NCI-H1092 treated with DMSO at 0.1 percent for 48 hours (cell line): ENCODE data around the gene AKR7A2.
"Not testable (repeated sequence)": the region's sequence is repeated elsewhere in the genome, so short reads cannot be mapped to it uniquely, and the experiment has no call there.

ENCODE experiments used
- DNase-seq: peaks from one replicate; lab custom pipeline; 2025; lab: John Stamatoyannopoulos, UW

AKR7A2 gene

DNA sequence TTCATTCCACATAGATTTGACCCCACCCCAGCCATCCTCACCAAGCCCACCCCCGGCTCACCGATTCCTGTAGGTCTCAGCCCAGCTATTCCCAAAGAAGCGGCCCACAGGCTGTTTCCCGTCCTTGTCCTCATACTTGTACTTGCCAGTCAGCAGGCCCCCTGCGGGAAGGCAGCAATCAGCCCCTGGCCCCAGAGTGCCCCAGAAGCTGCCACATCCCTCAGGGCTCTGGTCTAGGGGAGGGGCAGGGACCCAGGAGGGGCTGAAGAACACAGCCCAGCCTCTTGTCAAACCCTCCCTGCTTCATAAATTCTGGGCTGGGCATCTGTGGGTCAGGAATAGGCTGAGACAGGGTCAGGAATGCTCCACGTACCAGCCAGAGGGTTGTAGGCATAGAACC is 5.0 kb downstream of the AKR7A2 start:
- DNase-seq = no peak

DNA sequence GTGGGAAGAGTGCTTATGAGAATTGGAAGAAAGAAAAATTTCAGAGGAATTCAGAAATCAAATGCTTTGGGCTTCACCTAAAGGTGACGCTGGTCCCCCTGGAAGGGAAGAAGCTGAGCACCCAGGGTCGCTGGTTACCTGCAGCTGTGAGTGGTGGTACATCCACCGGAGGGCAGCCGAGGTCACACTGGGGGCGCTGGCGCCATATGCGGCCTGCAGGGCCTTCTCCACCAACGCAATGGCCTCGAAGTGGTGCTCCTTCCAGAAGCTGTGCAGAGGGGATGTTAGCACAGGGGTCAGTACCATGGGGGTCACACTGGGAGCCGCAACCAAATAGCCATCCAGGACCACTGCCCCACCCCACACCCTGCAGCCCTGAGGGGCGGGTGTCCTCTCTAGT is 6.1 kb downstream of the AKR7A2 start:
- no peak for DNase-seq

DNA sequence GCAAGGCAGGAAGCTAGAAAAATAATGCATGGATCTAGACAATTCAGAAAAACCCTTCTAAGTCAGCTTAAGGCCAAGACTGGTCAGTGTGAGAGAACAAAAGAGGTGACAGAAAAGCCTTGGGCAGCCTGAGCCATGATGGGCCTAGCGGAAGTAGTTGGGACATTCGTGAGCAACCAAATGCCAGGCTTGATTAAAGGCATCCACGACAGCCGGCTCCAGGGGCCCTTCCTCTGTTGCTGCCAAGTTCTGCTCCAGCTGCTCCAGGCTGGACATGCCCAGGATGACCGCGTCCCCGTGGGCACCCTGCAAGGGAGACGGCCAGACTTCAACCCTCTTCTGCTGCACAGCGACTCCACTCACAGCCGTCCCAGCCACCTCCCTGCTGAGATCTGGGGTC is 7.9 kb downstream of the AKR7A2 start:
- DNase-seq = not testable (repeated sequence)

DNA sequence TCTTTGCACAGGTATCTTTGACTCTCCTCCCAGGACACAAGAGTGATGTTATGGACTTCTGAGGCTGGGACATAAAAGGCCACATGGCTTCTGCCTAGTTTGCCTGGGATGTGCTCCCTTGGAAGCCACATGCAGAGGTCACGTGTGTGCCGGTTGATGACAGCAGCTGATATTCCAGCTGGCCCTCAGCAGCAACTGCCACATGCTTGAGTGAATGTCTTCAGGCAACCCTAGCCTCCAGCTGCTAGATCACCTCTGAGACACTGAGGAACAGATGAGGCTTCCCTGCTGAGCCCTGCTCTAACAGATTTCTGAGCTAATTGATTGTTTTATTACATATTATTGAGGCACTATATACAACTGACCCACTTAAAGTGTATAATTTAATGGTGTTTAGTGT is 11.7 kb downstream of the AKR7A2 start:
- no peak for DNase-seq

DNA sequence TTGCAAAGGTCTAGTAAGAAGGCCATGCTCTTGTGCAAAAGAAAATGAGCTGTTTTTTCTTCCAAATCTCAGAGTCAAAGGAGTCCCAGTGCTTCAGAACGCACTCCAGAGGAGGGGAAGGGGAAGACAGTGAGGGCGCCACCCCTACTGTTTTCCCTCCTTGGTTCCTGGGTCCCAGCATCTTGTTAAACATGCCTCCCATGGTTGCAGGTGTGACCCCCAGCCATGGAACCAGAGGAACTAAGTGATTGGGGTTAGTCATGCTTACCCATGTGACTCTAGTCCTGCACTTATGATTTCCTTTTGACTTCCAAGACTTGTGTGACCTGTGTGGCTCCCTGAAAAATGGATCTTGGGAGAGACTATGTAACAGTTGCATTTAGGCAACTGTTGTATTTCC is 17.3 kb downstream of the AKR7A2 start:
- no peak for DNase-seq

DNA sequence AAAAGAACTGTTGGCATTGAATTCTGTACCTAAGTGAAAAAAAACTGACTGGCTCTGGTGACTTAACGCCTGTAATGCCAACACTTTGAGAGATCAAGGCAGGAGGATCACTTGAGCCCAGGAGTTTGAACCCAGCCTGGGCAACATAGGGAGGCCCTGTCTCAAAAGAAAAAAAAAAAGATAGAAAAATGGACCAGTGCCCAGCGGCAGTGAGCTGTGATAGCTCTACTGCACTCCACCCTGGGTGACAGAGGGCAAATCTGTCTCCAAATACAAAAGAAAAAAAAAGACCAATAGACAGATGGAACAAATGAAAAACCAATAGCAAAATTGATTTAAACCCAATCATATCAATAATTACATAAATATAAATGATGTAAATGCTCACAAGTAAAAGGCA is 22.7 kb downstream of the AKR7A2 start:
- no peak for DNase-seq

DNA sequence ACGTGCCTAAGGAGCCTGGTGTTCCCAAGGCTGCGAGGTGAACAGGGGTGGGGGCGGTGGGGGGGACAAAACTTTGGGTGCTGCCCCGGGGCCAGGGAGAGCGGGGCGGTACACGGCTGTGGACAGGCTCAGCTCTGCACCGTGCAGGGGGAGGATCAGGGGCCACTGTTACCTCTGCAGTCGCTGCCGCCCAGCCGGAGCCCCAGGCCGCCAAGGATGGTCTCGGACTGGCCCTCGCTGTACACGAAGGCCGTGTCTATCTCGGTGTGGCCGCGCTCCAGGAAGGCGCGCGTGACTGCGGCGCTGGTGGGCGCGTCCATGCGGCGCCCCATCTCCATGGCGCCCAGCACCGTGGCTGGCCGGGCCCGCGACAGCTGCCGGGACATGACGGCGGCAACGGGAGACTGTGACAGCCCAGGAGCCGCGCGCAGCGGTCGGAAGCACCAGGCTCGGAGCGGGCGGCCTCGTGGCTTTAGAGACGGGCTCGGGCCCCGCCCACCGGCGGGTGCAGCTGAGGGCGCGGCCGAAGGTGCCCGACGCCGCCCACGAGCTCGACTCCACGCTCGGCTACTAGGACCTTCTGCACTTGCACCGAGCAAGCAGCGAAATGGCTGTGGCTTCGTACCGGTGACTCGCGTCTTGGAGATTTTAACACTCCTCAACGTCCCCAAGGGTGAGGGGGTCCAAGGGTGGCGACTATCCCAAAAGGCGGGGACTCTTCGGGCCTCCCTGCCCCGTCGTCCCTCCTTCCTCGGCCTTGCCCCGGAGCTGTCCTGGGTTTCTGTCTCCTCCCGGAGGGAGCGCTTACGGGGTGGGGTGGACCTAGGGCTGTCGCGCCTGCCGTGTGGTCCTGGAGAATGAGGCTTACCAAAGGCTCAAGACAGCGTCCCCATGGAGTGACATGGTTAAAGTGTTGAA is 23.4 kb downstream of the AKR7A2 start, which contains the start of gene AKR7A3:
TSS of gene AKR7A3 (minus strand) at position 447 of the 918 bp plus-strand sequence. CDS start at position 386, 61 bp downstream.
- DNase-seq = not testable (repeated sequence)

DNA sequence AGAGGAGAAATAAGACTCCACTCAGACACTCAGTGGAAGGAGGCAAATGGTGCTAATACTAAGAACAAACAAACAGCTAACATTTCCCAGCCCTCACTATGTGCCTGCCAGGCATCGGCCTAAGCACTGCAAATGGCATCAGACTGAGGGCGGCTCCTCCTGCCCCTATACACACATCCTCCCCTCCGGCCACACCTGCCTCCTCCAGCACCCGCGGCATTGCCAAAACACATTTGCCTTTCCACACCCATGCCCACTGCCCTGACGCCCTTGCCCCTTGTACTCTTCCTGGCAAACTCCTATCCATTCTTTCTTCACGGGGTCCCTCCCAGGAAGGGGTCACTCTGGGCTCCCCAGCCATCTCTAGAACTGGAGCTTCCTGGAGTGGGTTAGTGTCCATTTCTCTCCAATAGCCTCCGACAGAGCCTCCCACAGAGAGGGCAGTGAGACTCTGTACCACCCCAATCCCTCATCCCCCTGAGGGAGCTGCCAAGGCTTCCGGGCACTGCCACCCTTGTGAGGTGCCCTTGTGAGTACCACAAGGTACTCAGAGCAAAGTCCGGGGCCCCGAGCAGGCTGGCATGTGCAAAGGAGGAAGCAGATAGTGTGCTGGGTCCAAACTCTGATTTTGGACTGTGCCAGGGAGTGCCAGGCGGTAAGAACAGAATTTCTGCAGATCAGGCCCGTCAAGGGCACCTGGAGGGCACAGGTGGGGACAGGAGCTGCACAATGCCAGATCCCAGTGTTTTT is 24.3 kb downstream of the AKR7A2 start:
- no peak for DNase-seq

DNA sequence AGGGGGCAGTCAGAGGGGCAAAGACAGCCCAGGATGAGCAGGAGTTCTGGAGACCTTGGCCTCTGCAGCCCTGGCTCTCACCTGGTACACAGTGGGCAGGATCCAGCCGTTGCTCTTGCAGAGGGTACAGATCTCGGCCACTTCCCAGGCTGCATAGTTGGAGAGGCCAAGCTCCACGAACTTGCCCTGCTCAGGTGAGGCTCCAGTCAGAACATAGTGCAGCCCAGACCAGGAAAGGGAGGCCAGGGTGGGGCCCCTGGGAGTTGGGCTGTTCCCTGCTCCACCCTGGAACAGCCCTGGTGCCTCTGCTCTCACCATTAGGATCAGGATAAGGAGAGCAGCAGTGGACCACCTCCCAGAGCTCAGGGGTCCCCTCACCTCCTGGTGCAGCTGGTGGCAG is 26.1 kb downstream of the AKR7A2 start:
- DNase-seq = not testable (repeated sequence)

DNA sequence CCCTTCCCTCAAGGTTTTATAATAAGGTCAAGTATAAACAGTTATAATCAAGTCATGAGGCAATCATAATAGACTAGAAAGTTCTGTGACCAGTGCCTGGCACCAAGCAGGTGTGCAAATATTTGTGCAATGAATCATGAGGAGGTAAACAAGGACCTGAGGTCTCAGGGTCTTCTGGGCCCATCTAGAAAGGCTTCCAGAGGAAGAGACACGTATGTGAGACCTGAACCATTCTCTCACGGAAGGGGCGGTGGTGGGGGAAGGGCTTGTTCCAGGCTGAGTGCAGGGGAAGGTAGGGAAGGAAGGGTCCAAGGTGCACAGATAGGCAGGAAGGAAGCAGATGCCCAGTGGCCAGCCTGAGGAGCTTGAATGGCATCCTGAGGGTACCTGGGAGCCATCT is 26.6 kb downstream of the AKR7A2 start:
- not testable (repeated sequence) for DNase-seq

DNA sequence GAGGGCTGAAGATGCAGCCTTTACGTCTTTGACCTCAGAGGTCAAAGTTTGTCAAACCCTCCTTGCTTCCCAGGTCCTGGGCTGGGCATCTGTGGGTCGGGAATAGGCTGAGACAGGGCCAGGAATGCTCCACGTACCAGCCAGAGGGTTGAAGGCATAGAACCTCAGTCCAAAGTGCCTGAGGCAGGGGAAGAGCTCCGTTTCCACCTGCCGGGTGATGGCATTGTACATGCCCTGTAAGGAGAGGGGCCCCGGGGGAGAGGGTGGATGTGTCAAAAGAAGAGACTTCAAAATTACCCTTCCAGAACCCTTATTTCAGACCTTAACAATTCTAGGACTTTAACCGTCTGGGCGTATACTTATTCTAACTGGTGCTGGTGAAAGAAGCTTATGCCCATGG is 27.1 kb downstream of the AKR7A2 start:
- DNase-seq = no peak

DNA sequence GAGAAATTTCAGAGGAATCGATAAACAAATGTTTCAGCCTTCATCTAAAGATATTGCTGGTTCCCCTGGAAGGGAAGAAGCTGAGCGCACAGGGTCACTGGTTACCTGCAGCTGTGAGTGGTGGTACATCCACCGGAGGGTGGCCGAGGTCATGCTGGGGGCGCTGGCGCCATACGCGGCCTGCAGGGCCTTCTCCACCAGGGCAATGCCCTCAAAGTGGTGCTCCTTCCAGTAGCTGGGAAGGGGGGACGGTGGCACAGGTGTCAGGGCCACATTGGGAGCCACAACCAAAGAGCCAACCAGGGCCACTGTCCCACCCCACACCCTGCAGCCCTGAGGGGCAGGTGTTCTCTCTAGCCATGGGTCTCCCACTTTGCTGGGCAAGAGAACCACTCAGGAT is 28.1 kb downstream of the AKR7A2 start:
- no peak for DNase-seq

DNA sequence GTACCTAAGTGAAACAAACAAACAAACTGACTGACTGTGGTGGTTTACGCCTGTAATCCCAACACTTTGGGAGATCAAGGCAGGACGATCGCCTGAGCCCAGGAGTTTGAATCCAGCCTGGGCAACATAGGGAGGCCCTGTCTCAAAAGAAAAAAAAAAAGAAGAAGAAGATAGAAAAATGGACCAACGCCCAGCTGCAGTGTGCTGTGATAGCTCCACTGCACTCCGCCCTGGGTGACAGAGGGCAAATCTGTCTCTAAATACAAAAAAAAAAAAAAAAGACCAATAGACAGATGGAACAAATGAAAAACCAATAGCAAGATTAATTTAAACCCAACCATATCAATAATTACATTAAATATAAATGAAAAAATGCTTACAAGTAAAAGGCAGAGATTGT is 37.3 kb downstream of the AKR7A2 start:
- no peak for DNase-seq

DNA sequence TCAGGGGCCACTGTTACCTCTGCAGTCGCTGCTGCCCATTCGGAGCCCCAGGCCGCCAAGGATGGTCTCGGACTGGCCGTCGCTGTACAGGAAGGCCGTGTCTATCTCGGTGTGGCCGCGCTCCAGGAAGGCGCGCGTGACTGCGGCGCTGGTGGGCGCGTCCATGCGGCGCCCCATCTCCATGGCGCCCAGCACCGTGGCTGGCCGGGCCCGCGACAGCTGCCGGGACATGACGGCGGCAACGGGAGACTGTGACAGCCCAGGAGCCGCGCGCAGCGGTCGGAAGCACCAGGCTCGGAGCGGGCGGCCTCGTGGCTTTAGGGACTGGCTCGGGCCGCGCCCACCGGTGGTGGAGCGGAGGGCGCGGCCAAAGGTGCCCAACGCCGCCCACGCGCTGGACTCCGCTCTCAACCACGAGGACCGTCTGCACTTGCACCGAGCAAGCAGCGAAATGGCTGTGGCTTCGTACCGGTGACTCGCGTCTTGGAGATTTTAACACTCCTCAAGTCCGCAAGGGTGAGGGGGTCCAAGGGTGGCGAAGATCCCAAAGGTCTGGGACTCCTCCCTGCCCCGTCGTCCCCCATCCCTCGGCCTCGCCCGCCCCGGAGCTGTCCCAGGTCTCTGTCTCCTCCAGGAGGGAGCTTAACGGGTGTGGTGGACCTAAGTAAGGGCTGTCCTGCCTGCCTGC is 38.0 kb downstream of the AKR7A2 start:
- DNase-seq = not testable (repeated sequence)

DNA sequence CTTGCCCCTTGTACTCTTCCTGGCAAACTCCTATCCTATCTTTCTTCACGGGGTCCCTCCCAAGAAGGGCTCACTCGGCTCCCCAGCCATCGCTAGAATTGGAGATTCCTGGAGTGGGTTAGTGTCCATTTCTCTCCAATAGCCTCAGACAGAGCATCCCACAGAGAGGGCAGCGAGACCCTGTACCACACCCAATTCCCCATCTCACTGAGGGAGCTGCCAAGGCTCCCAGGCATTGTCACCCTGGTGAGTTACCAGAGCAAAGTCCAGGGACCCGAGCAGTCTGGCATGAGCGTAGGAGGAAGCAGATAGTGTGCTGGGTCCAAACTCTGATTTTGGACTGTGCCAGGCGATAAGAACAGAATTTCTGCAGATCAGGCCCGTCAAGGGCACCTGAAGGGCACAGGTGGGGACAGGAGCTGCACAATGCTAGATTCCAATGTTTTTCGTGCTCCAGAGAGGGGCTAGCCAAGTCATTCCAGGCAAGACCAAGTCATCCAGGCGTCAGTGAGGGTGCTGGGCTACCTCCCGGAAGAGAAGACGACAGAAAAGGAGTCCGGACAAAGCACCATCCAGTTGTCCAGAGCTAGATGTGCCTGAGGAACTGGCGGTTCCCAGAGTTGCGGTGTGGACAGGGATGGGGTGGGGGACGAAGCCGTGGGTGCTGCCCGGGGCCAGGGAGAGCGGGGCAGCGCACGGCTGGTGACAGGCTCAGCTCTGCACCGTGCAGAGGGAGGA is 38.7 kb downstream of the AKR7A2 start:
- no peak for DNase-seq

DNA sequence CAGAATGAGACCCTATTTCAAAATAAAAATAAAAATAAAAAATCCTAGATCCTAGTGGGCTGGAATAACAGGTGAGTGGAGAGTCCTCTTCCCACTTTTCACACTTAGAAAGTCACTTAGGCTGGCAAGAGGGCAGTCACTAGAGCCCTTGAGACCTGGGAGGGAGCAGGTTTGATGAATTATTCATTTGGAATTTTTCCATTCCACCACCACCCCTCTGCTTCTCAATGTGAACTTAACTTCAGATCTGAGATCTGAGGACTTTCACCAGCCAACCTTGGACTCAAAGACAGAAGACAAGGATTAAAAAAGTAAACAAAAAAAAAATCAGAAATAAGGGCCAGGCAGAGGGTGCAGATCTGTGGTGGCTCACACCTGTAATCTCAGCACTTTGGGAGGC is 39.9 kb downstream of the AKR7A2 start:
- DNase-seq = no peak

DNA sequence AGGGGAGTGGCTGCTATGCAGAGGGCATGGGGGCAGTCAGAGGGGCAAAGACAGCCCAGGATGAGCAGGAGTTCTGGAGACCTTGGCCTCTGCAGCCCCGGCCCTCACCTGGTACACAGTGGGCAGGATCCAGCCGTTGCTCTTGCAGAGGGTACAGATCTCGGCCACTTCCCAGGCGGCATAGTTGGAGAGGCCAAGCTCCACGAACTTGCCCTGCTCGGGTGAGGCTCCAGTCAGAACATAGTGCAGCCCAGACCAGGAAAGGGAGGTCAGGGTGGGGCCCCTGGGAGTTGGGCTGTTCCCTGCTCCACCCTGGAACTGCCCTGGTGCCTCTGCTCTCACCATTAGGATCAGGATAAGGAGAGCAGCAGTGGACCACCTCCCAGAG is 41.6 kb downstream of the AKR7A2 start:
- DNase-seq = not testable (repeated sequence)

DNA sequence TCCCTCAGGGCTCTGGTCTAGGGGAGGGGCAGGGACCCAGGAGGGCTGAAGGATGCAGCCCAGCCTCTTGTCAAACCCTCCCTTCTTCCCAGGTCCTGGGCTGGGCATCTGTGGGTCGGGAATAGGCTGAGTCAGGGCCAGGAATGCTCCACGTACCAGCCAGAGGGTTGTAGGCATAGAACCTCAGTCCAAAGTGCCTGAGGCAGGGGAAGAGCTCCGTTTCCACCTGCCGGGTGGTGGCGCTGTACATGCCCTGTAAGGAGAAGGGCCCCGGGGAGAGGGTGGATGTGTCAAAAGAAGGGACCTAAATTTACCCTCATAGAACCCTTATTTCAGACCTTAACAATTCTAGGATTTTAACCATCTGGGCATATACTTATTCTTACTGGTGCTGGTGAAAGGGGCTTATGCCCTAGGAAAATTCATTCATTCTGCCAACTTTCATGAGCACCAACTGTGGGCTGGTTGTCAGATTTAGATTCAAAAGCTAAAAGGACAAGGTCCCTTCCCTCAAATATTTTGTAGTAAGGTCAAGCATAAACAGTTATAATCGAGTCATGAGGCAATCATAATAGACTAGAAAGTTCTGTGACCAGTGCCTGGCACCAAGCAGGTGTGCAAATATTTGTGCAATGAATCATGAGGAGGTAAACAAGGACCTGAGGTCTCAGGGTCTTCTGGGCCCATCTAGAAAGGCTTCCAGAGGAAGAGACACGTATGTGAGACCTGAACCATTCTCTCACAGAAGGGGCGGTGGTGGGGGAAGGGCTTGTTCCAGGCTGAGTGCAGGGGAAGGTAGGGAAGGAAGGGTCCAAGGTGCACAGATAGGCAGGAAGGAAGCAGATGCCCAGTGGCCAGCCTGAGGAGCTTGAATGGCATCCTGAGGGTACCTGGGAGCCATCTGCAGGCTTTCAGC is 42.3 kb downstream of the AKR7A2 start:
- not testable (repeated sequence) for DNase-seq

DNA sequence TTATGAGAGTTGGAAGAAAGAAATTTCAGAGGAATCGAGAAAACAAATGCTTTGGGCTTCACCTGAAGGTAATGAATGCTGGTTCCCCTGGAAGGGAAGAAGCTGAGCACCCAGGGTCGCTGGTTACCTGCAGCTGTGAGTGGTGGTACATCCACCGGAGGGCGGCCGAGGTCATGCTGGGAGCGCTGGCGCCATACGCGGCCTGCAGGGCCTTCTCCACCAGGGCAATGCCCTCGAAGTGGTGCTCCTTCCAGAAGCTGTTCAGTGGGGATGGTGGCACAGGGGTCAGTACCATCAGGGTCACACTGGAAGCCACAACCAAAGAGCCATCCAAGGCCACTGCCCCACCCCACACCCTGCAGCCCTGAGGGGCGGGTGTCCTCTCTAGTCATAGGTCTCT is 43.5 kb downstream of the AKR7A2 start:
- DNase-seq = no peak

DNA sequence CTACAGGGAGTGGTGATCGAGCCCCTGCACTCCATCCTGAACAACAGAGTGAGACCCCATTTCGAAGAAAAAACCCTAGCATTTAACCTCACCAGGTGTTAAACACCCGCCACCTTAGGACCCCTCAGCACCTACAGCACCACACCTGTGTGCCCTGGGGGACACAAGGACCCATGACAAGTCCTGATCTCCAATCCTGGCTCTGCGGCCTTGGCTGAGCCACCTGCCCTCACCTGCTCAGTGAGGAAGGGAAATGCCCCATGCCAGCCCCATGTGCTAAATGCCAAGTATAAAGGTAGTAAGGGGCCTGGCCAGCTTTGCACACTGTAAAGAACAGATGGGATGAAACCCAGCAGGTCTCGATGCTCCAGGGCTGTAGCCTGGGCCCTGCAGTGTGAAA is 49.2 kb downstream of the AKR7A2 start:
- DNase-seq = no peak

DNA sequence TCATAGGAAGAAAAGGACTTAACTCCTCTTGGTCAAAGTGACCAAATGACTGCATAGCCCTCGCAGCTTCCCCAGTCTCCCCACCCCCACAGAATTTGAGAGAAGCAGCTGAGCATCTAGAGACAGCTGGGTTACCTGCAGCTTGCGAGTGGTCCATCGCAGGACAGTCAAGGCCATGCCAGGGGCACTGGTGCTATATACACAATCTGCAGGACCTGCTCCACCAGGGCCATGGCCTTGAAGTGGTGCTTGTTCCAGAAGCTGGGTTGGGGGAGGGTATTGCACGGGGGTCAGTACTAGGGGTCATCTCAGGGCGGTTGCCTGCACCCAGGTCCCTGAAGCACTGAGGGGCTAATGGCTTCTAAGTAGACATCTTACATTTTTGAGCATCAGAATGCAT is 49.9 kb downstream of the AKR7A2 start:
- DNase-seq = no peak
